Ovary (tissue), 9 donors: ENCODE results near the gene KCNJ5. TPM values are rescaled to one million over a fixed set of nuclear protein-coding genes. Genes with fewer than 3 reads are reported as not detected.

Source experiments
- DNase-seq, 5 donors: peaks; one replicate each; pipeline ENCODE4 v3.0.0-alpha.2; 2019 to 2020
- H3K27ac ChIP-seq, 2 donors: fragments of 200-600 bp; one replicate each; pipeline versions ENCODE4 v1.5.1 to v1.8.0; 2019 to 2022
- H3K27me3 ChIP-seq: fragments of 200-600 bp; one replicate; pipeline ENCODE4 v1.8.0; 2022
- H3K36me3 ChIP-seq: fragments of 200-600 bp; sonication (generic); one replicate; pipeline ENCODE4 v1.5.1; 2019
- H3K4me1 ChIP-seq: one replicate; pipeline ENCODE4 v1.8.1; 2013; ENCODE audit warnings: mild to moderate bottlenecking, moderate library complexity; ENCODE audit not compliant: insufficient read depth
- H3K4me3 ChIP-seq: fragments of 200-600 bp; sonication (generic); one replicate; pipeline ENCODE4 v1.5.1; 2017
- H3K9me3 ChIP-seq, 2 donors: fragments of 200-600 bp in 1 of 2; sonication (generic) in 1 of 2; one replicate each; pipeline versions ENCODE4 v1.5.1 to v1.8.1; 2013 to 2019; ENCODE audit warnings: mild to moderate bottlenecking in 1 of 2, moderate library complexity in 1 of 2
- EP300 ChIP-seq: sonication (generic); formaldehyde crosslinking; IDR thresholded peaks from one replicate; pipeline ENCODE4 v1.6.1; 2017; ENCODE audit warnings: antibody characterized with exemption
- POLR2A ChIP-seq: fragments of 450-650 bp; IDR thresholded peaks from one replicate; pipeline ENCODE4 v1.6.1; 2017; ENCODE audit warnings: antibody characterized with exemption, mild to moderate bottlenecking, moderate library complexity
- WGBS, 3 donors: extraction: QIAGEN DNeasy Blood & Tissue Kit in 1 of 3; methylation state at CpG; one replicate each; pipeline versions ENCODE4 v1.1.5 to v1.1.7; 2013 to 2017; 5-methylcytosine and 5-hydroxymethylcytosine counted together
- intact Hi-C, 4 donors: fragments of 100-400 bp; cut with DNase I; formaldehyde crosslinking; loops; one replicate each; pipeline versions ENCODE4 v1.11.0 to v1.15.1; 2022 to 2023
- polyA plus RNA-seq, 2 donors: library from polyadenylated mRNA; stranded (reverse); fragments of 200-250 nt in 1 of 2; fragments of 350-450 nt in 1 of 2; fragmentation: Illumina TruSeq in 1 of 2; extraction: RNeasy Lipid Tissue Mini Kit (QIAGEN cat#74804) in 1 of 2; gene quantifications; one replicate each; pipeline ENCODE4 v1.2.3, GENCODE V29; 2013 to 2014
- total RNA-seq, 7 donors: library from RNA; depleted of rRNA in 2 of 7; stranded (reverse); fragments of >200 nt in 2 of 7; fragmentation: NEBNext Ultra II Directional in 3 of 7; extraction: Animal tissue kit (Norgen Biotek cat#: 25700) in 3 of 7; gene quantifications; one replicate each; pipeline versions ENCODE4 v1.1.0 to v1.2.4, GENCODE V29; 2016 to 2023
- TF ChIP-seq, protein P1 (sequence below), 3 donors: fragments of 450-650 bp in 2 of 3; fragments of 200-600 bp in 1 of 3; IDR thresholded peaks; one replicate each; pipeline versions ENCODE4 v1.5.1 to v1.8.0; 2016 to 2022; ENCODE audit warnings: antibody characterized with exemption in 3 of 3, mild to moderate bottlenecking in 1 of 3
- donor health status: DM: no; HTN: no; CAD: no; lungs with moderate emphysema.
- donor health status: DM: no; HTN: no; CAD: no.
- donor health status: Bipolar disorder and iron deficiency.
- donor health status: DM: yes; HTN: yes; CAD: no.
- donor health status: DM: no; HTN: no; CAD: no.
- donor health status: DM: yes; HTN: yes; CAD: no.

Gene KCNJ5
- total and polyA plus RNA-seq, 9 donors, result 0.42 to 3.7 (median 2.0) TPM

DNA sequence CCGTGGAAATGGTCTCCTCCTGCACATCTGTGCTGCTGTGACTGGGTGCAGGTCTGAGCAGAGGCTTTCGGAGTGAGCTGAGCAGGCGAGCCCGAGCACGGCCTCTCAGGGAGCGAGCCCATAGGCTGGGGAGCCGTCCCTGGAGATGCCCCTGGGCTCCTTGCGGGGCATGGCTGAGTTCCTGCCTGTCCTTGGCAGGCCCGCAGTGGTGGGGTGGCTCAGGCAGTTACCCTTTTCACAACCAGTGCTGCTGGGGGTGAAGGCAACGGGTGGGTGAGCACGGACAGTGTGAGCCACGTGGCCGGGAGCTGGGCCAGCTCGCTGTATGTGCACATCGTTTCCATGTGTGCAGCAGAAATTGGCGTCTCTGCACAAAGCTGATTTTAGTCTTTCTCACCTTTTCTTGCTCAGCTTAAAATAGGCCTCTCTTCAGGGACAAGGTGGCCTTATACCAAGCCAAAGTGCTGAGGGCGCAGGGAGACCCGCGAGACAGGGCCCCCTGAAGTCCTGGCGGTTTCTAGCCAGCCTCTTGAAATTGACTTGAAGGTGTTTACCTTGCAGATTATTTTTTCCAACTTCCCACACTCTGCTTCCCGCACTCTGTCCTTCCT is 51.8 kb downstream of the KCNJ5 start, which contains the start of gene TP53AIP1:
Gene TP53AIP1 (minus strand): TSS at position 55 of the 611 bp plus-strand sequence. CDS start 5,053 bp downstream, outside the sequence.
- intact Hi-C loops, result no loop called here
- TF ChIP-seq POLR2A (no peak), EP300 (no peak)
- TF ChIP-seq, protein P1, sequence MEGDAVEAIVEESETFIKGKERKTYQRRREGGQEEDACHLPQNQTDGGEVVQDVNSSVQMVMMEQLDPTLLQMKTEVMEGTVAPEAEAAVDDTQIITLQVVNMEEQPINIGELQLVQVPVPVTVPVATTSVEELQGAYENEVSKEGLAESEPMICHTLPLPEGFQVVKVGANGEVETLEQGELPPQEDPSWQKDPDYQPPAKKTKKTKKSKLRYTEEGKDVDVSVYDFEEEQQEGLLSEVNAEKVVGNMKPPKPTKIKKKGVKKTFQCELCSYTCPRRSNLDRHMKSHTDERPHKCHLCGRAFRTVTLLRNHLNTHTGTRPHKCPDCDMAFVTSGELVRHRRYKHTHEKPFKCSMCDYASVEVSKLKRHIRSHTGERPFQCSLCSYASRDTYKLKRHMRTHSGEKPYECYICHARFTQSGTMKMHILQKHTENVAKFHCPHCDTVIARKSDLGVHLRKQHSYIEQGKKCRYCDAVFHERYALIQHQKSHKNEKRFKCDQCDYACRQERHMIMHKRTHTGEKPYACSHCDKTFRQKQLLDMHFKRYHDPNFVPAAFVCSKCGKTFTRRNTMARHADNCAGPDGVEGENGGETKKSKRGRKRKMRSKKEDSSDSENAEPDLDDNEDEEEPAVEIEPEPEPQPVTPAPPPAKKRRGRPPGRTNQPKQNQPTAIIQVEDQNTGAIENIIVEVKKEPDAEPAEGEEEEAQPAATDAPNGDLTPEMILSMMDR (IDR thresholded peaks at IDR 0.05), result no peak
- Histone ChIP-seq H3K9me3 (no peaks in the 10 kb centered on the region), H3K4me1 (no peaks in the 10 kb centered on the region), H3K27ac (no peak within 1 kb of the TSS), H3K4me3 (no peak within 1 kb of the TSS), H3K27me3 (no peaks in the 10 kb centered on the region), H3K36me3 (no peaks in the 10 kb centered on the region)
- 83 to 89% (median 86%) methylated on average over 21 of the region's 21 CpGs for WGBS, 3 donors
- no peak for DNase-seq

DNA sequence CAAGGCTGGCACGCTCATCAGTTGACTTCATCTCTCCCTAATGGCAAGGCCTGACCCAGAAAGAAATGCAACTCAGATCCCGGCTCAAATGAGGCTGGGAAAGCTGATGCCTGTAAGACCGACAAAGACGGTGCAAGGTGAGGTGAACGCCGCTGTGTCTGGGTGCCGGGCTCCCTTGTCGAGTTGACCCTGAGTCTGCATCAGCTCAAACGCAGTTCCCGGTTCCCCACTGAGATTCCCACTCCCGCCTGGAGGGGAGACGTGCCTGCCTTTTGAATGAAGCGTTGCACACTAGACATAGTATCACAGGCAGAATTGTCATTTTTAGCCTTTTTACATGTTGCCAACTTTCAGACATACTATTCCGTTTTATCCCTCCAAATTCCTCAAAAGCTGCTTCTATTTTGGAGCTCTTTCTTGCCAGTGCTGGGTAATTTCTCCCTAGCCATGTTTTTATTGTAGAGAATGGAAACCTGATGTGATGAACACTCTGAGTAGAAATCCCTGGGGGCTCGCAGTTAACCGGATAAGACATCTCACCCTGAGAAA is 52.3 kb downstream of the KCNJ5 start:
- no peak overlapping the region for H3K4me3 ChIP-seq
- H3K27ac ChIP-seq, result no peak overlapping the region
- 77 to 81% (median 77%) methylated on average over 16 of the region's 16 CpGs for WGBS, 3 donors
- TF ChIP-seq EP300 (no peak), POLR2A (no peak)
- TF ChIP-seq, protein P1 (IDR thresholded peaks at IDR 0.05), result no peak
- H3K4me1 ChIP-seq, result no peaks in the 10 kb centered on the region
- no peaks in the 10 kb centered on the region for H3K36me3 ChIP-seq
- no peak for DNase-seq
- no peaks in the 10 kb centered on the region for H3K27me3 ChIP-seq
- intact Hi-C loops, result no loop called here
- no peaks in the 10 kb centered on the region for H3K9me3 ChIP-seq

DNA sequence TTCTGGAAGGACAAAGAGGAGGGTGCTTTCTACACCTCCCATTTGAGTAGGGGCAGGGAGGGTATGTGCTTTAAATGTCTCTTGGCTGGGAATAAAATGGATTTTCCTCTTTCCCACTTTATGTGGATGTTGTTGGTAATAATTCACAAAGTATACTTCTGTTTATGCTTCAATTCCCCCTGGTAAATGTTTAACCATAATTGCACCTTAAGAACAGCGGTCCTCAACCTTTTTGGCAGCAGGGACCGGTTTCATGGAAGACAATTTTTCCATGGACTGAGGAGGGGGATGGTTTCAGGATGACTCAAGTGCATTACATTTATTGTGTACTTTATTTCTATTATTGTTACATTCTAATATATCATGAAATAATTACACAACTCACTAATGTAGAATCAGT is 55.5 kb downstream of the KCNJ5 start:
- intact Hi-C loops, result no loop called here

DNA sequence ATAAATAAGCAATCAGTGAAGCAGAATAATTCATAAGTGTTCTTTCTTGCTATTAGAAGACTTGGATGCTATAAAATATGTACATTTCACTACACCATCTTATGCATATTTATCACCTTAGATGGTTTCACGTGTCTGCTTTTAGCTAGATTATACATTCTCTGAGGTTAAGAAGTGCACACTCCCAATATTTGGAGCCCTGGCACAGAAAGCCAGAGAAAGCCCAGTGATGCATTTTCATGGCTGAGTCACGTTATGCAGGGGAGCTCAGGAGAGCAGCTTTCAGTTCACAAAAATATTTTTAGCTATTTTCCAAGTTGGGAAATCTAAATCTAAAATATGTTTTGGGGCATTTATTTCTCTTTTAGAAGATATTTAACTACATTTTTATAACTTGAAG is 56.6 kb downstream of the KCNJ5 start:
- H3K9me3 ChIP-seq, result no peaks in the 10 kb centered on the region
- H3K27ac ChIP-seq, result no peak overlapping the region
- no peaks in the 10 kb centered on the region for H3K36me3 ChIP-seq
- no peaks in the 10 kb centered on the region for H3K4me1 ChIP-seq
- intact Hi-C loops, result no loop called here
- no peaks in the 10 kb centered on the region for H3K27me3 ChIP-seq
- no peak for DNase-seq
- TF ChIP-seq, protein P1 (IDR thresholded peaks at IDR 0.05), result no peak
- TF ChIP-seq EP300, result no peak
- TF ChIP-seq POLR2A, result no peak
- WGBS, 3 donors, result 27 to 69% (median 45%) methylated on average over 2 of the region's 2 CpGs
- no peak overlapping the region for H3K4me3 ChIP-seq

More for the DNA sequence above, 55.5 kb downstream of the KCNJ5 start:
- 89 to 97% (median 97%) methylated on average over 2 of the region's 2 CpGs for WGBS, 3 donors
- no peaks in the 10 kb centered on the region for H3K27me3 ChIP-seq
- H3K36me3 ChIP-seq, result no peaks in the 10 kb centered on the region
- H3K27ac ChIP-seq, result no peak overlapping the region
- no peaks in the 10 kb centered on the region for H3K9me3 ChIP-seq
- H3K4me1 ChIP-seq, result no peaks in the 10 kb centered on the region
- H3K4me3 ChIP-seq, result no peak overlapping the region
- no peak for DNase-seq
- TF ChIP-seq, protein P1 (IDR thresholded peaks at IDR 0.05), result no peak
- no peak for TF ChIP-seq POLR2A
- no peak for TF ChIP-seq EP300
